HEK293 (cell line): ENCODE results near the gene SPEF1.

Source experiments
- BCL11A ChIP-seq: fragments of 450-650 bp; formaldehyde crosslinking; IDR thresholded peaks from 2 replicates; pipeline ENCODE4 v1.5.1; 2016; ENCODE audit warnings: low read depth, missing biosample characterization, missing genetic modification characterization
- BCL11B ChIP-seq: fragments of 450-650 bp; formaldehyde crosslinking; IDR thresholded peaks from 2 replicates; pipeline ENCODE4 v1.5.1; 2016; ENCODE audit warnings: low read depth, missing biosample characterization, missing genetic modification characterization
- HOXD13 ChIP-seq: sonication (generic); formaldehyde crosslinking; IDR thresholded peaks from 2 replicates; pipeline ENCODE4 v1.8.0; 2022; ENCODE audit warnings: missing genetic modification reagents, borderline replicate concordance
- INSM2 ChIP-seq: fragments of 450-650 bp; formaldehyde crosslinking; IDR thresholded peaks from 2 replicates; pipeline ENCODE4 v1.5.1; 2016; ENCODE audit warnings: missing biosample characterization, missing genetic modification characterization
- MEIS1 ChIP-seq: sonication (generic); formaldehyde crosslinking; IDR thresholded peaks from 2 replicates; pipeline ENCODE4 v1.8.1; 2022; ENCODE audit warnings: missing genetic modification reagents, mild to moderate bottlenecking, borderline replicate concordance
- PRDM10 ChIP-seq: fragments of 450-650 bp; formaldehyde crosslinking; IDR thresholded peaks from 2 replicates; pipeline ENCODE4 v1.5.1; 2016; ENCODE audit warnings: missing biosample characterization, missing genetic modification characterization
- REPIN1 ChIP-seq: fragments of 450-650 bp; formaldehyde crosslinking; IDR thresholded peaks from 2 replicates; pipeline ENCODE4 v1.5.1; 2017; ENCODE audit warnings: missing biosample characterization, missing genetic modification characterization, low read depth
- ZBTB11 ChIP-seq: fragments of 450-650 bp; formaldehyde crosslinking; conservative IDR thresholded peaks from 2 replicates; pipeline ENCODE4 v1.5.1; 2016; ENCODE audit warnings: low read depth, missing biosample characterization, missing genetic modification characterization
- ZEB2 ChIP-seq: fragments of 450-650 bp; formaldehyde crosslinking; IDR thresholded peaks from 2 replicates; pipeline ENCODE4 v1.5.1; 2016; ENCODE audit warnings: missing biosample characterization, missing genetic modification characterization
- ZNF121 ChIP-seq: fragments of 450-650 bp; formaldehyde crosslinking; IDR thresholded peaks from 2 replicates; pipeline ENCODE4 v1.5.1; 2016; ENCODE audit warnings: missing biosample characterization, missing genetic modification characterization
- ZNF174 ChIP-seq: fragments of 450-650 bp; formaldehyde crosslinking; IDR thresholded peaks from 2 replicates; pipeline ENCODE4 v1.5.0; 2017; ENCODE audit warnings: missing biosample characterization, mild to moderate bottlenecking, missing genetic modification characterization
- ZNF211 ChIP-seq: fragments of 450-650 bp; formaldehyde crosslinking; IDR thresholded peaks from 2 replicates; pipeline ENCODE4 v1.5.1; 2016; ENCODE audit warnings: low read depth, missing biosample characterization, missing genetic modification characterization
- ZNF362 ChIP-seq: fragments of 450-650 bp; formaldehyde crosslinking; IDR thresholded peaks from 2 replicates; pipeline ENCODE4 v1.5.1; 2016; ENCODE audit warnings: missing biosample characterization, missing genetic modification characterization
- ZNF394 ChIP-seq: fragments of 450-650 bp; formaldehyde crosslinking; IDR thresholded peaks from 2 replicates; pipeline ENCODE4 v1.5.1; 2016; ENCODE audit warnings: missing biosample characterization, missing genetic modification characterization, mild to moderate bottlenecking, moderate library complexity, borderline replicate concordance
- ZNF48 ChIP-seq: fragments of 450-650 bp; formaldehyde crosslinking; IDR thresholded peaks from 2 replicates; pipeline ENCODE4 v1.5.1; 2016; ENCODE audit warnings: missing biosample characterization, missing genetic modification characterization
- ZNF621 ChIP-seq: fragments of 450-650 bp; formaldehyde crosslinking; IDR thresholded peaks from 2 replicates; pipeline ENCODE4 v1.5.1; 2017; ENCODE audit warnings: missing biosample characterization, missing genetic modification characterization
- ZNF623 ChIP-seq: fragments of 450-650 bp; formaldehyde crosslinking; IDR thresholded peaks from 2 replicates; pipeline ENCODE4 v1.5.1; 2016; ENCODE audit warnings: missing biosample characterization, missing genetic modification characterization
- ZNF629 ChIP-seq: fragments of 450-650 bp; formaldehyde crosslinking; IDR thresholded peaks from 2 replicates; pipeline ENCODE4 v1.5.1; 2017; ENCODE audit warnings: missing biosample characterization, missing genetic modification characterization
- ZNF670 ChIP-seq: fragments of 450-650 bp; formaldehyde crosslinking; IDR thresholded peaks from 2 replicates; pipeline ENCODE4 v1.5.1; 2016; ENCODE audit warnings: missing biosample characterization, missing genetic modification characterization, low read depth
- ZNF692 ChIP-seq: fragments of 450-650 bp; formaldehyde crosslinking; IDR thresholded peaks from 2 replicates; pipeline ENCODE4 v1.5.1; 2016; ENCODE audit warnings: missing biosample characterization, missing genetic modification characterization
- ZNF785 ChIP-seq: fragments of 450-650 bp; formaldehyde crosslinking; IDR thresholded peaks from 2 replicates; pipeline ENCODE4 v1.5.1; 2016; ENCODE audit warnings: missing biosample characterization, missing genetic modification characterization
- ZNF791 ChIP-seq: fragments of 450-650 bp; formaldehyde crosslinking; IDR thresholded peaks from 2 replicates; pipeline ENCODE4 v1.5.1; 2016; ENCODE audit warnings: missing biosample characterization, missing genetic modification characterization
- ZNF792 ChIP-seq: fragments of 450-650 bp; formaldehyde crosslinking; IDR thresholded peaks from 2 replicates; pipeline ENCODE4 v1.5.1; 2016; ENCODE audit warnings: missing biosample characterization, missing genetic modification characterization
- ZNF843 ChIP-seq: fragments of 450-650 bp; formaldehyde crosslinking; IDR thresholded peaks from 2 replicates; pipeline ENCODE4 v1.5.1; 2016; ENCODE audit warnings: missing biosample characterization, missing genetic modification characterization
- ZSCAN18 ChIP-seq: fragments of 450-650 bp; formaldehyde crosslinking; IDR thresholded peaks from 2 replicates; pipeline ENCODE4 v1.5.1; 2016; ENCODE audit warnings: missing biosample characterization, missing genetic modification characterization
- ZXDB ChIP-seq: fragments of 450-650 bp; formaldehyde crosslinking; IDR thresholded peaks from 2 replicates; pipeline ENCODE4 v1.5.1; 2016; ENCODE audit warnings: missing biosample characterization, missing genetic modification characterization

Gene SPEF1

GRCh38 chr20:3767427-3768341 is 13.6 kb downstream of the SPEF1 start, which contains the start of gene ADISSP (continued):
- TF ChIP-seq ZSCAN18 (tag by site-specific recombination) (no peak), ZNF791 (no peak), ZNF692 (tag by site-specific recombination) (peak; percentile 55), ZXDB (peak; percentile 96), ZNF623 (tag by site-specific recombination) (no peak), PRDM10 (tag by site-specific recombination) (peak; percentile 88), ZNF843 (tag by site-specific recombination) (0 out of 2 replicates have a peak, but pooled peaks have one; percentile 15), REPIN1 (tag by site-specific recombination) (no peak; the same call in 1 of the 2 replicates), ZNF670 (tag by site-specific recombination) (no peak), ZNF792 (no peak), HOXD13 (no peak), ZNF211 (tag by site-specific recombination) (no peak), ZNF785 (tag by site-specific recombination) (no peak), ZEB2 (no peak; the same call in none of the 2 replicates), BCL11B (no peak), BCL11A (tag by site-specific recombination) (no peak), MEIS1 (CRISPR knock-in tag) (no peak), ZNF48 (tag by site-specific recombination) (no peak), ZNF362 (tag by site-specific recombination) (no peak), ZNF621 (no peak), ZNF174 (tag by site-specific recombination) (no peak), ZNF121 (tag by site-specific recombination) (no peak), ZNF629 (tag by site-specific recombination) (peak; percentile 36; the same call in 1 of the 2 replicates), ZBTB11 (tag by site-specific recombination) (no peak), ZNF394 (no peak; the same call in 1 of the 2 replicates), INSM2 (tag by site-specific recombination) (0 out of 2 replicates have a peak, but pooled peaks have one; percentile 27)
